KG1 (cell line): ENCODE results near the gene GTPBP6.
"Not testable (repeated sequence)": the region's sequence is repeated elsewhere in the genome, so short reads cannot be mapped to it uniquely, and the experiment has no call there.

Experiments used
- DNase-seq: peaks from one replicate; lab custom pipeline; 2025; lab: John Stamatoyannopoulos, UW

Gene GTPBP6

GRCh38 chrX:334971-335757 is 16.6 kb upstream of the GTPBP6 start:
- no peak for DNase-seq

- DNase-seq, result no peak
These were observed 15.8 kb upstream of the GTPBP6 start for GRCh38 chrX:334331-334891.

GRCh38 chrX:333611-334311 is 15.2 kb upstream of the GTPBP6 start:
- DNase-seq, result no peak

- DNase-seq, result no peak
These were observed 14.5 kb upstream of the GTPBP6 start for GRCh38 chrX:332916-333610.

GRCh38 chrX:332496-332860 is 13.9 kb upstream of the GTPBP6 start:
- no peak for DNase-seq

GRCh38 chrX:331825-332495 is 13.4 kb upstream of the GTPBP6 start:
- DNase-seq, result no peak

- no peak for DNase-seq
These were observed 12.7 kb upstream of the GTPBP6 start for GRCh38 chrX:331151-331824.

- DNase-seq, result no peak
These were observed 12.1 kb upstream of the GTPBP6 start for GRCh38 chrX:330726-331150.

GRCh38 chrX:330141-330725 is 11.6 kb upstream of the GTPBP6 start:
- not testable (repeated sequence) for DNase-seq

GRCh38 chrX:329291-329910 is 10.8 kb upstream of the GTPBP6 start:
- no peak for DNase-seq

- DNase-seq, result no peak
These were observed 9.1 kb upstream of the GTPBP6 start for GRCh38 chrX:327660-328126.

- not testable (repeated sequence) for DNase-seq
These were observed 6.1 kb upstream of the GTPBP6 start for GRCh38 chrX:324664-325063.

GRCh38 chrX:323721-324628 is 5.4 kb upstream of the GTPBP6 start:
- no peak for DNase-seq

- DNase-seq, result no peak
These were observed 1.7 kb upstream of the GTPBP6 start for GRCh38 chrX:320126-320783.

- DNase-seq, result no peak
These were observed 1.1 kb upstream of the GTPBP6 start for GRCh38 chrX:319579-320125.

- DNase-seq, result no peak
These were observed 393 bp downstream of the GTPBP6 start for GRCh38 chrX:318068-318738.

- DNase-seq, result no peak
These were observed 1.1 kb downstream of the GTPBP6 start for GRCh38 chrX:317424-318067.
